Activated CD4-positive, alpha-beta T cell treated with anti-CD3 and anti-CD28 coated beads, Interleukin-2, amount 10 ng/mL, durations not matched to agents 7 days and 5 days (primary cell): Measurements from ENCODE around the gene TNKS1BP1. TPM values are rescaled to one million over a fixed set of nuclear protein-coding genes. Genes with fewer than 3 reads are reported as not detected.

Experiments
- CTCF ChIA-PET: fragments of 350-600 bp; sonication (Branson Sonifier 250); formaldehyde crosslinking; loops from one replicate; lab custom pipeline; 2021; ENCODE audit warnings: antibody characterized with exemption; lab: Charles Lee
- POLR2A ChIA-PET: fragments of 350-600 bp; sonication (Branson Sonifier 250); formaldehyde crosslinking; loops from one replicate; lab custom pipeline; 2021; ENCODE audit warnings: antibody characterized with exemption; lab: Charles Lee
- DNase-seq: peaks from one replicate; pipeline ENCODE4 v3.0.0-alpha.2; 2020
- H3K27ac Mint-ChIP-seq: one replicate; pipeline ENCODE4 v1.8.0; 2021; ENCODE audit warnings: mild to moderate bottlenecking, moderate library complexity, mixed read lengths
- H3K27me3 Mint-ChIP-seq: one replicate; pipeline ENCODE4 v1.8.0; 2021; ENCODE audit warnings: mixed read lengths
- H3K36me3 Mint-ChIP-seq: one replicate; pipeline ENCODE4 v1.8.0; 2021; ENCODE audit warnings: low read depth, mixed read lengths
- H3K4me1 Mint-ChIP-seq: one replicate; pipeline ENCODE4 v1.8.0; 2021; ENCODE audit warnings: mixed read lengths
- H3K4me3 Mint-ChIP-seq: one replicate; pipeline ENCODE4 v1.8.0; 2021; ENCODE audit warnings: mild to moderate bottlenecking, moderate library complexity, mixed read lengths
- H3K9me3 Mint-ChIP-seq: one replicate; pipeline ENCODE4 v1.8.0; 2021; ENCODE audit warnings: mixed read lengths
- total RNA-seq, 2 experiments: library from RNA; stranded (reverse); gene quantifications; one replicate each; pipeline ENCODE4 v1.2.3, GENCODE V29; 2021

The TNKS1BP1 gene
- total RNA-seq, 2 experiments from 2014 or later: 8.9 to 10.4 TPM

GRCh38 chr11:57349491-57350274 lies 24.9 kb upstream of the TNKS1BP1 start:
- ChIA-PET CTCF (interaction anchor here (0.6 to 1.0 kb wide), 4 partner anchors 19 to 108 kb away, joined by 3 to 4 read pairs (median 3); no protein-coding TSS in a partner anchor), POLR2A (no interaction called here)
- Mint-ChIP-seq H3K4me3 (no peak overlapping the region), H3K9me3 (peaks cover 5% of the 10 kb centered on the region), H3K4me1 (peaks cover 3% of the 10 kb centered on the region), H3K27me3 (peaks cover 7% of the 10 kb centered on the region), H3K27ac (no peak overlapping the region), H3K36me3 (no peaks in the 10 kb centered on the region)
- peak; percentile 60 for DNase-seq

DNA sequence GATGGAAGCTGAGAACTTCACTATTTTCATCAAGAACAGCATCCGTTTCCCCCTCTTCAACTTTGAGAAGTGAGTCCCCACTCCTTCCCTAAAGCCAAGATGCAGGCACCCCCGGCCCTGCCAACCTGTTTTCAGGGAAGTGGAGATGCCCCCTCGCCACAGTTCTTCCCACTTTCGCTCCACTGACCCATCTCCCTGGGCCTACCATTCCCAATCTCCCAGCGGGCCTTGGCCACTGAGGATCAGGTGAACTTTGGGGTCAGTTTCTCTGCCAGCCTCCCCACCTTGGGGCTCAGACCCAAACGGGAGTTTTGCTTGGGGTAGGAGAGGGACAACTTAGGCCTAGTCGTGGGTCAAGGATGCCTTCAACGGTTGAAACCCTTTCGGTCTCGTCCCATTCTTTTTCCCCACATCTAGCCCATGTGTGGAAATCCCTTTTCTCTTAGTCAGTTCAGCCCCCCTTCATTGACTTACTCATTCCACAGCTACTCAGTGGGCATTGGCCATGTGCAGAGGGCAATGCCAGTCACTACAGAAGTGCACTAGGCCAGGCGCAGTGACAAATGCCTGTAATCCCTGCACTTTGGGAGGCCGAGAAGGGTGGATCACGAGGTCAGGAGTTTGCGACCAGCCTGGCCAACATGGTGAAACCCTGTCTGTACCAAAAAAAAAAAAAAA lies 24.0 kb upstream of the TNKS1BP1 start:
- ChIA-PET POLR2A (no interaction called here), CTCF (interaction anchor here (0.6 to 0.7 kb wide), 2 partner anchors 22 to 346 kb away, joined by 3 read pairs; no protein-coding TSS in a partner anchor)
- DNase-seq: no peak
- no peak overlapping the region for H3K27ac Mint-ChIP-seq
- peaks cover 3% of the 10 kb centered on the region for H3K4me1 Mint-ChIP-seq
- H3K4me3 Mint-ChIP-seq: no peak overlapping the region
- H3K36me3 Mint-ChIP-seq: no peaks in the 10 kb centered on the region
- peaks cover 5% of the 10 kb centered on the region for H3K9me3 Mint-ChIP-seq
- peaks cover 5% of the 10 kb centered on the region for H3K27me3 Mint-ChIP-seq

GRCh38 chr11:57348052-57348451 lies 23.3 kb upstream of the TNKS1BP1 start:
- Mint-ChIP-seq H3K36me3 (no peaks in the 10 kb centered on the region), H3K4me1 (peaks cover 3% of the 10 kb centered on the region), H3K27ac (no peak overlapping the region), H3K9me3 (peaks cover 5% of the 10 kb centered on the region), H3K4me3 (no peak overlapping the region), H3K27me3 (peaks cover 2% of the 10 kb centered on the region)
- POLR2A ChIA-PET: no interaction called here
- DNase-seq: no peak
- CTCF ChIA-PET: interaction anchor here (0.8 kb wide), 1 partner anchor 110 kb away, joined by 3 read pairs; no protein-coding TSS in a partner anchor

DNA sequence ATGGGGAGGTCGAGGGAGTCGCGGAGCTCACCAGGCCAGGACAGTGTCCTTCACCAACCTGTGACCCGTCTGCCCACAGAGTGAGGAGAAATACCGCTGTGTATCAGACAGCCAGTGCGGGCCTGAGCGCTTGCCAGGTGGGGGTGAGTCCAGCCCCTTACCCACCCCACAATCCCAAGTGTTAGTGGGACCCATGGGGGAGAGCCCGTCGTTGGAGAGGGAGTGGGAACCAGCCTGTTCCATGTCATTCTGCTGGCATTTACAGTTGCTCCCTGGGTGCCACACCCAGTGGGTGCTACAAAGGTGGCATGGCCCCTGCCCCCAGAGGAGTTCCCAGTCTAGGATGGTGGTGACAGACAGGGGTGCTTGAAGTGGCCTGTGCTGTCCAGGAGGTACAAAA lies 22.6 kb upstream of the TNKS1BP1 start:
- ChIA-PET POLR2A (no interaction called here), CTCF (interaction anchor here (0.8 to 1.0 kb wide), 2 partner anchors 9 to 111 kb away, joined by 3 read pairs; partner anchors contain the start of gene P2RX3)
- Mint-ChIP-seq H3K27me3 (no peaks in the 10 kb centered on the region), H3K4me3 (no peak overlapping the region), H3K36me3 (no peaks in the 10 kb centered on the region), H3K4me1 (peaks cover 3% of the 10 kb centered on the region), H3K27ac (peak overlapping the region; percentile 62), H3K9me3 (peaks cover 5% of the 10 kb centered on the region)
- DNase-seq: no peak

DNA sequence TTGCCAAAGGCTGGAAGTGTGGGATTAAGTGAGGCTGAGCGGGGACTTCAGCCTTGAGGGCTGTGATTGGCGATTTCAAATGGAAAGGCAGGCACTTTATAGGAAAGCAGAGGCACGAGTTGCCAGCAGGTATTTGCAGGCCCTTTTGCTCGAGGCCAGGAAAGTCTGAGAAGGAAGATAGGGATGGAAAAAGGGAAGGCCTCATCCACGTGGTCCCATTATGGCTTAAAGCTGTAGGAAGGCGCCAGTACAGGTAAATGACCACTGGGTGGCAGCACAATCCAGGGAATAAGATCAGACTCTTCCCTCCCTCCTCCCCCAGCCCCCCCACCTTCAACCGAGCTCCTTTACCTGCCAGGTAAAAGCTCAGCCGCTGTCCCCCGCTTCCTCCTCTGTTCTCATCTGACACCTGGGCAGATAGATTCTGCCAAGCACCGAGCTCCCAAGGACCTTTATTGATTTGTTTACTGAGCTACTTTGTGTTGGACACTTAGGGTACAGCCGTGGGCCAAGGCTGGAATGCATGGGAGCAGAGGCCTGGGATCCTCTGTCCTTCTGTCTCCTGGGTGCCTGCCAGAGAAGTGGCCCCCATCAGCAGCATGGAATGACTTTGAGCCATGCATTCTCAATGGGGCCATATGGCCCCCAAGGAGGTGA lies 20.9 kb upstream of the TNKS1BP1 start:
- POLR2A ChIA-PET: no interaction called here
- Mint-ChIP-seq H3K27ac (no peak overlapping the region), H3K9me3 (no peaks in the 10 kb centered on the region), H3K36me3 (no peaks in the 10 kb centered on the region), H3K4me3 (no peak overlapping the region), H3K4me1 (peaks cover 3% of the 10 kb centered on the region), H3K27me3 (peaks cover 3% of the 10 kb centered on the region)
- CTCF ChIA-PET: interaction anchor here (0.7 to 1.7 kb wide), 13 partner anchors 10 to 299 kb away, joined by 3 to 7 read pairs (median 3); partner anchors contain the start of genes RTN4RL2 and SSRP1
- DNase-seq: peak; percentile 72

GRCh38 chr11:57344826-57345225 lies 20.1 kb upstream of the TNKS1BP1 start:
- Mint-ChIP-seq H3K4me1 (peaks cover under 1% of the 10 kb centered on the region), H3K4me3 (no peak overlapping the region), H3K27me3 (peaks cover 5% of the 10 kb centered on the region), H3K36me3 (no peaks in the 10 kb centered on the region), H3K27ac (no peak overlapping the region), H3K9me3 (no peaks in the 10 kb centered on the region)
- POLR2A ChIA-PET: no interaction called here
- CTCF ChIA-PET: no interaction called here
- no peak for DNase-seq

GRCh38 chr11:57343825-57344224 lies 19.1 kb upstream of the TNKS1BP1 start:
- POLR2A ChIA-PET: no interaction called here
- peaks cover 8% of the 10 kb centered on the region for H3K27me3 Mint-ChIP-seq
- H3K4me1 Mint-ChIP-seq: no peaks in the 10 kb centered on the region
- CTCF ChIA-PET: interaction anchor here (1.0 to 1.6 kb wide), 3 partner anchors 16 to 301 kb away, joined by 3 to 4 read pairs (median 3); no protein-coding TSS in a partner anchor
- no peak overlapping the region for H3K27ac Mint-ChIP-seq
- H3K4me3 Mint-ChIP-seq: no peak overlapping the region
- H3K9me3 Mint-ChIP-seq: no peaks in the 10 kb centered on the region
- H3K36me3 Mint-ChIP-seq: no peaks in the 10 kb centered on the region
- no peak for DNase-seq

DNA sequence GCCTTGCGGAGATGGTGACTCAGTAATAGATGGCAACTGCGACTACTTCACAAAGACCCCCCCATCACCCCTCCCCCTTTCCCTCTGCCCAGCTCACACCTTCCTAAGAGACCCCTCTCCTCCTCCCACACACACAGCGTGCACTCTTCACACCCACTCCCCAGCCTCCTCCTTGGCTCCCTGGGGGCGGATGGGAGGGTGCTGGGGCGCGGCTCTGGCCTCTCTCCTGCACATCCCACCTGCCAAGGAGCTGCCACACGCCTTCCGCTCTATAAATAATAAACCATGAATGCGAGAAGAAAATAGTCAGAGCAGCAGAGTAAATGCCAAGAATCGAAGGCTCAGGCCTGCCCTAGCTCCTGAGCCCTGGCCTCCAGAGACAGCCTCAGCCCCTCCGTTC lies 17.9 kb upstream of the TNKS1BP1 start:
- DNase-seq: no peak
- H3K27ac Mint-ChIP-seq: no peak overlapping the region
- H3K27me3 Mint-ChIP-seq: peaks cover 8% of the 10 kb centered on the region
- ChIA-PET CTCF (interaction anchor here (0.5 to 1.6 kb wide), 2 partner anchors 15 to 310 kb away, joined by 3 to 4 read pairs; no protein-coding TSS in a partner anchor), POLR2A (interaction anchor here (0.6 kb wide), 1 partner anchor 46 kb away, joined by 3 read pairs; no protein-coding TSS in a partner anchor)
- no peaks in the 10 kb centered on the region for H3K4me1 Mint-ChIP-seq
- no peaks in the 10 kb centered on the region for H3K36me3 Mint-ChIP-seq
- H3K9me3 Mint-ChIP-seq: no peaks in the 10 kb centered on the region
- no peak overlapping the region for H3K4me3 Mint-ChIP-seq

- H3K27ac Mint-ChIP-seq: no peak overlapping the region
- H3K9me3 Mint-ChIP-seq: no peaks in the 10 kb centered on the region
- ChIA-PET CTCF (interaction anchor here (0.6 kb wide), 1 partner anchor 122 kb away, joined by 6 read pairs; no protein-coding TSS in a partner anchor), POLR2A (no interaction called here)
- H3K4me3 Mint-ChIP-seq: no peak overlapping the region
- peaks cover 4% of the 10 kb centered on the region for H3K4me1 Mint-ChIP-seq
- peaks cover 8% of the 10 kb centered on the region for H3K27me3 Mint-ChIP-seq
- no peak for DNase-seq
- no peaks in the 10 kb centered on the region for H3K36me3 Mint-ChIP-seq
Observed at GRCh38 chr11:57341250-57341808, 16.6 kb upstream of the TNKS1BP1 start.

DNA sequence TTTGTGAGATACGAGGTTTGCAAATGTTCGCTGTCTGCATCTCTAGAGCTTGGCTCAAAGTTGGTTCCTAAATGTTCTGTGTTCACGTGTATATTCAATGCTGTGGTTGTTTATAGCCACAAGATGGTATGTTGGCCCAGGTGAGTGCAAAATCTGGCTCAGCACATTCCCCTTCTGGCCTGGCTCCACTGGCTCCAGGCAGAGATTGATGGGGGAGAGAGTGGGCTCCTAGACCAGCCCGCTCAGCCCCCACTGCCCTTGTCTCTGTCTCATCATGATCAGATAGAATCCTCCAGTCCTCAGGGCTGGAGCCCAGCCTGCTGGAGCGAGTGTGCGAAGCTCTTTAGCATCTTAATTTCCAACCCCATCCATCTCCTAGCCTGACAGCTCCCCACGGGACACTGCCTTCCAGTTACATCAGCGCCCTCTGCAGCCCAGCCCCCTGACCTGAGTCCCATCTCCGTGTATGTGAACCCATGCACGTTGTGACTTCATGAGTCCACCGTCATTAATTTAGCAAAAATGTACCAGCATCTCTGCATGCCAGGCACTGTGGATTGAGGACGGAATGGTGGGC lies 15.4 kb upstream of the TNKS1BP1 start:
- Mint-ChIP-seq H3K4me1 (peaks cover 11% of the 10 kb centered on the region), H3K4me3 (no peak overlapping the region), H3K9me3 (no peaks in the 10 kb centered on the region), H3K36me3 (no peaks in the 10 kb centered on the region), H3K27ac (no peak overlapping the region), H3K27me3 (peaks cover 8% of the 10 kb centered on the region)
- no peak for DNase-seq
- CTCF ChIA-PET: interaction anchor here (1.0 kb wide), 1 partner anchor 15 kb away, joined by 3 read pairs; the partner anchor contains the start of gene TNKS1BP1
- POLR2A ChIA-PET: no interaction called here

DNA sequence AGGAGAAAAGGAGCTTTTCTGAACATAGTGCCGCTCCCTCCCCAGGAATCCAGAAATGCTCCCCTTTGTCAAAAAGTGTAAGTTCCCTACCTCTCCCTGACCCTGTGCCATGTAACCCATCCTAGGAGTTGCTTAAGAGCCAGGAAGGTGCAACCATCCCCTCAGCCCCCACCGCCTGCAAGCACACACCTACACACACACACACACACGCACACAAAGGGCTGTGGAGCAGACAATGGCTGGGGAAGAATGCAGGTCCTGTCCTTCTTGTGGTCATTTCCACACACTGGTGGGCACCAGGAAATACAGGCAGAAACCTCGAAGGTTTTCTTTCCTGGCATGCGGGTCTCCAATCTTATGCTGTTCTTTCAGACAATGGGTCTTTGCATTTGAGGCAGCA lies 14.6 kb upstream of the TNKS1BP1 start:
- POLR2A ChIA-PET: no interaction called here
- peaks cover 18% of the 10 kb centered on the region for H3K4me1 Mint-ChIP-seq
- DNase-seq: no peak
- H3K36me3 Mint-ChIP-seq: peaks cover 2% of the 10 kb centered on the region
- H3K27ac Mint-ChIP-seq: no peak overlapping the region
- H3K27me3 Mint-ChIP-seq: peaks cover 8% of the 10 kb centered on the region
- H3K4me3 Mint-ChIP-seq: no peak overlapping the region
- CTCF ChIA-PET: interaction anchor here (1.0 kb wide), 1 partner anchor 14 kb away, joined by 3 read pairs; the partner anchor contains the start of gene TNKS1BP1
- no peaks in the 10 kb centered on the region for H3K9me3 Mint-ChIP-seq

GRCh38 chr11:57338142-57338541 lies 13.4 kb upstream of the TNKS1BP1 start, which contains the start of gene P2RX3:
TSS of gene P2RX3 (plus strand) at chr11:57338352. CDS start at chr11:57338551, 199 bp downstream.
- H3K27ac Mint-ChIP-seq: no peak within 1 kb of the TSS

More at GRCh38 chr11:57338142-57338541, 13.4 kb upstream of the TNKS1BP1 start, which contains the start of gene P2RX3:
- peaks cover 8% of the 10 kb centered on the region for H3K27me3 Mint-ChIP-seq
- ChIA-PET CTCF (interaction anchor here (0.5 to 1.2 kb wide), 4 partner anchors 9 to 462 kb away, joined by 3 to 4 read pairs (median 3); no protein-coding TSS in a partner anchor), POLR2A (no interaction called here)
- H3K4me3 Mint-ChIP-seq: no peak within 1 kb of the TSS
- peaks cover 30% of the 10 kb centered on the region for H3K4me1 Mint-ChIP-seq
- no peaks in the 10 kb centered on the region for H3K9me3 Mint-ChIP-seq
- H3K36me3 Mint-ChIP-seq: peaks cover 14% of the 10 kb centered on the region
- DNase-seq: no peak
